DMS 273 (cell line): ENCODE results near the gene SLC22A25.
"Not testable (repeated sequence)": the region's sequence is repeated elsewhere in the genome, so short reads cannot be mapped to it uniquely, and the experiment has no call there.

Source experiments
- DNase-seq: peaks from one replicate; lab custom pipeline; 2025; ENCODE audit not compliant: unreplicated experiment; lab: John Stamatoyannopoulos, UW

Gene SLC22A25

DNA sequence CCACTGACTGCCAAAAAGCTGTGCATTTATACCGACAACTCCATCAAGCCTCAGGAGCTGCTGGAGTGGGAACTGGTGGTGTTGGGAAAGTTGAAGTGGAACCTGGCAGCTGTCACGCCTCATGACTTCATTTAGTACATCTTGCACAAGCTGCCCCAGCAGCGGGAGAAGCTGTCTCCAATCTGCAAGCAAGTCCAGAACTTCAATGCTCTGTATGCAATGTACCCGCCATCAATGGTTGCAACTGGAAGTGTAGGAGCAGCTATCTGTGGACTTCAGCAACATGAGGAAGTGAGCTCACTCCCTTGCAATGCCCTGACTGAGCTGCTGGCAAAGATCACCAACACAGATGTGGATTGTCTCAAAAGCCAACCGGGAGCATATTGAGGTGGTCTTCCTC, at the start of gene SLC22A25:
Gene SLC22A25, minus strand, starts transcription at position 67 of the 400 bp plus-strand sequence. CDS start 13,947 bp downstream, outside the sequence.
- no peak for DNase-seq

DNA sequence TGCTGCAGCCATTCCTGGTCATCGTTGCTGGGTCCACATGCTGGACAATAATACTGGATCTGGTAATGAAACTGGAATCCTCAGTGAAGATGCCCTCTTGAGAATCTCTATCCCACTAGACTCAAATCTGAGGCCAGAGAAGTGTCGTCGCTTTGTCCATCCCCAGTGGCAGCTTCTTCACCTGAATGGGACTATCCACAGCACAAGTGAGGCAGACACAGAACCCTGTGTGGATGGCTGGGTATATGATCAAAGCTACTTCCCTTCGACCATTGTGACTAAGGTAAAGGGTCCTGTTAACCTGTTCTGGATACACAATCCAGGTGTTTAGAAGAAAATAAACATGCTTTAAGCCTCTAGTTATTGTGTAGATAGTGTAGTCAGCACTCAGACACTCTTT, 46.9 kb upstream of the SLC22A25 start:
- no peak for DNase-seq

DNA sequence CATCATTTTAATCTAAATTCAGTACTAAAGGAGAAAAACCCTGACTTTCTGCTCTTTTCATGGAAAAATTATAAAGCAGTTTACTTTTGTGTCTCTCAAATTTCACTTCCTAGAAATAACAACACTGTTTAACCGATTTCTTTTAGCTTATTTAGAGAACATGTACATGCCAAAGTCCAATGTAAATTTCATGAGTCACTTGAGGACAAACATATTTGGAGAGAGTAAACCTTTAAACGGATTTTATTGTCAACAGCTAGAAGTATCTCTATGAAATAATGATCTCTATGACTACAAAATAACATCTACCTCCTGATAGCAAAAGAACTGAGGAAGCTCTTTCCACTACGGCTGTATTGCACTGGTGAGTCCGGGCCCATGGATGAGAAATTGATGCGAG, 46.3 kb upstream of the SLC22A25 start:
- DNase-seq: no peak

DNA sequence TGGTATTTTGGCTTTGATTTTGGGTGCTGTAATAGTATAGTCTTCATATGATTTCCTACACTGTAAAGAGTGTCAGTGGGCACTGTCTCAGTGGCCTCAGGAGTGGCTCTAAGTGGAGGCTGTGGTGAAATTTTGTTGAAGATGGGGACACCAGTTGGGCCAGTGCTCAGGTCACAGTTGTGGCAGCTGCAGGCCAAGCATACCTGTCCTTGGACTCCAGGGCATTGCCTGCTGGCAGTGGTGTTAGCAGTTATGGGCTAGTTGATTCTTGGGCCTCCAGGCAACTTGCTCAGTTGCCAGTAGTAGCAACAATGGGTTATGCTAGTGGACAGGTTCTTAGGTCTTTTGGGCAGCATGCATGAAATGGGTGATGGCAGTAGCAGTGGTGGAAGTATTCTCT, 39.2 kb upstream of the SLC22A25 start:
- no peak for DNase-seq

DNA sequence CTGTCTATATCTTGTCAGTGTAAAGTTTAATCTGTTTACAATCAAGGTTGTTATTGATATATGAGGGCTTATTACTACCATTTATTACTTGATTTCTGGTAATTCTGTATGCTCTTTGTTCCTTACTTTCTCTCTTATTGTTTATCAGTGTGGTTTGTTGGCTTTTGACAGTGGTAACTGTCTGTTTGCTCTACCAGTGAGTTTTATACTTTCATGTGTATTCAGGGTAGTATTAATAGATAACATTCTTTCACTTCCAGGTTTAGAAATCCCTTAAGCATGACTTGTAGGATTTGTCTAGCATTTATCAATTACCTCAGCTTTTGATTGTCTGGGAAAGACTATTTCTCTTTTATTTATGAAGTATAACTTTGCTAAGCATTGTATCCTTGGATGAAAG, 37.5 kb upstream of the SLC22A25 start:
- no peak for DNase-seq

DNA sequence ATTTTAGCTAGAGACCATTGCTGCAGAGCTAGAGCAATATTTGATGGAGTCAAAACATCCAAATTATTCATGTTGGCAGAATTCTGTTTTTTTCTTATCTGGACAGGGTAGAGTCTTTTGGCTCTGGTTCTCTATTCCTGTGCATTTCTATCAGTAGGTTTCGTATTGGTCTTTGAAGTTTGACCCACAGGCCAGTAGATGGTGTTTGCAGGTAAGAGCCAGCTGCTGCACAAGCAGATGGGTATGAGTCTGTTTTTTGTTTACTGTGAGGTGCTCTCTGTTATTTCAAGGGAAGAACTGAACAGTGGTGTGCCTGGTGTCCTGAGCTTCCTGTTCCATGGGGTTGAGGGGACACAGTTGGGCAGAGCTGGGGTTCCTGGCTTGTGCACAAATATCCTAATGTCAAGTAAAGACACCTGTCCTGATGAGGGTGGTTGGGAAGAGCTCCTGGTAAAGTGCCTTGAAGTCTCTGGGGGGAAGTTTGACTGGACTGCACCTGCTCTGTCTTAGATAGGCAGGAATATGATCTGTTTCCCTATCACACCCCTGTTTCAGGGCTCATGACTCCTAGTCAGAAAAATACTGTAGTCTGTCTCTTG, 34.0 kb upstream of the SLC22A25 start:
- DNase-seq: no peak

DNA sequence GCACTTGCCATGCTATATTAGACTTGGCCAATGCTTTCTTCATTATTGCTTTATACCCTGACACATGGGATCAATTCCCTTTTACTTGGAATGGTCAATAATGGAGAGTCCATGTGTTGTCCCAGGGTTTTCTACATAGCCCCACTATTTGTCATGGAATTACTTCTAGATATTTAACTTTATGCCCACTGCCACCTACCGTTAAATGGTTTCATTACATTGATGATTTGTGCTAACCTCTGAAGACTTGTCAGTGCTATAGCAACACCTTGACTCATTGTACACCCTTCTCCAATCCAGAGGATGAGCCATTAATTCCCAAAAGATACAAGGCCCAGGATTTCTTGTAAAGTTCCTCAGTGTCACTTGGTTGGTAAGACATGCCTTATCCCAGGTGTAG, 31.4 kb upstream of the SLC22A25 start:
- peak; percentile 5 for DNase-seq

DNA sequence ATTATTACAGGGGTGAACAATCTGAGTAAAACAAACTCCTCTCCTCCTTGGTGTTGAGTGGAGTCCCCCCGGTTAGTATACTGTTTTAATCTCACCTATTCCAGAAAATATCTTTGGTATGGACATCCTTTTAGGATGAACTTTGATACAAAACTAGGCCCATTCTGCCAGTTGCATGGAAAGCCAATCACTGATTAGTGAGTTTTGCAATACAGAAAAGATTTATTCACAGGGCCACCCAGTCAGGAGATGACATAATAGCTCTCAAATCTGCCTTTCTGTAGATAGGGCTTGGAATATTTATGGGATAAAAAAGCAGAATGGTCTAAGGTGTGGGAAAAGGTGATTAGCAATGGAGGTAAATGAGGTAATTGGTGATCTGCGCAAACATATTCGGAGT, 30.3 kb upstream of the SLC22A25 start:
- DNase-seq: no peak

DNA sequence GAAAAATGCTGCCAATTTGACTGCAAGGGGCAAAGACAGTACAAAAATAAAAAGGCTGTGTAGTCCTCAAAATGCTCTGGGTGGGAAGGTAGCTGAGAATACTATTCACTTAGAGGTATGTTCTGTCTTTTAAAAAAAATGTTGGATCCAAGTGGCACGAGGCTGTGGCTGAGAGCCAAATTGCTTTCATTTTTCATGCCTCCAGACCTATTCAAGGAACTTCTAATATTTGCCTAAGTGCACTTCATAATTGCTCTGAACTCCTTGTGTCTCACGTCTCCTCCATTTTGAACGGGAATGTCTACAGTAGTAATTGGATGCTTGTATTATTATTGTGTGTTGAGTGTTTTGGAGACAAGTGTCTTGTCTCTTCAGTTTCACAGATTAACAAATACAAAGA, 19.1 kb upstream of the SLC22A25 start:
- no peak for DNase-seq

DNA sequence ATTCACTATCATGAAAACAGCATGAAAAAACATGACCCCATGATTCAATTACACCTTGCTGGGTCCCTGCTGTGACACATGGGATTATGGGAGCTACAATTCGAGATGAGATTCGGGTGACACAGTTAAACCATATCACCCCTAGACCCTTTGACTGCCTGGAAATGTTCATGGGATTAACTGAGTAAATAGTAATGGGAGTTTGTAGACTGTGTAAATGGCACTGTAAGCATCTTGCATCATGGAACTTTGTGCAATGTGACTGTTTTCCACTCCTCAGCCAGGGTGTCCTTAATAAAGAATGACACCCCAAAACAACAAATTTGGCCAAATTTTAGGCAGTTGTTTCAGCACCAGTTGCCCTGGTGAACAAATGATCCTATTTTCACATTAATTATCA, 7.9 kb upstream of the SLC22A25 start:
- no peak for DNase-seq

DNA sequence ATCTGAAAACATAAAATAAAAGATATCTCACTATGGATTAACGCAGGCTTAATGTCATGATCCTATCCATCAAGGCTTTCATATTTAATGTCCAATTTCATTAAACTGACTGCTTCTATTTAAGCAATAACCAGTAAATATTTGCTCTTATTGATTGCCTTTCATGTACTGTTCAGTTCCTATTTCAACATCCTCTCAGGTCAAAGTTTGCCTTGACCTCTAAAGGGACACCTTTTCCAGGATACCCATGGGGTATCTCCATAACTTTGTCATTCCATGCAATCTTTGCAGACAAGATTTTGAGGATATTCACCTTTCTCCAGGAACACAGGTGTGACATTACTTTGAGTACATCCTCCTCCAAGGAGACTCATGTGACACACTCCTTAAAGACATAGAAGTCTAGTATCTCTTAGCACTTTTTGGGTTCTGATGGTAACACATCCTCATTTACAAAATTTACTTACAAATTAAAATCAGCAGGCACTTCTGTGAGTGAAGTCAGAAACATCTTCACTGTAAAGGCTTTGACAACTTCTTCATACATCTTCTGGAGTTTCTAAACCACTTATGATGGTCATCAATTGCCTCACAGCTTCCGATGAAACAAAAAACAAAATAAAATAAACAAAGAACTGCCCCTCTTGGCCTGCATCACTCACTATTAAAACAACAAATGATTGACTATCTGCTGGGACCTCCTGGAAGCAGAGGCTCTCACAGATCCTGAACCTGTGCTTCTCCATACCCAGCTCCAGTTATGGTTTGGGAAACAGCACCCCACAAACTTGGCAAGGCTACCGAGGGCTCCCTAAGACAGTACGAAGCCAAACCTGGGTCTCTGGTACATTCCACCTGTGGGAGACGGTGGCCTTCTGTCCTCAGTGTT, 7.0 kb upstream of the SLC22A25 start:
- no peak for DNase-seq

DNA sequence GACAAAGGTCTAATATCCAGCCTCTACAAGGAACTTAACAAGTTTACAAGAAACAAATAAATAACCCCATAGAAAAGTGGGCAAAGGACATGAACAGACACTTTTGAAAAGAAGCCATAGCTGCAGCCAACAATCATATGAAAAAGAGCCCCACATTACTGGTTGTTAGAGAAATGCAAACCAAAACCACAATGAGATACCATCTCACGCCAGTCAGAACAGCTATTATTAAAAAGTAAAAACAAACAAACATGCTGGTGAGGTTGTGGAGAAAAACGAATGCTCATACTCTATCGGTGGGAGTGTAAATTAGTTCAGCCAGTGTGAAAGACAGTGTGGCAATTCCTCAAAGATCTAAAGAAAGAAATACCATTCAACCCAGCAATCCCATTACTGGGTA, 5.6 kb upstream of the SLC22A25 start:
- no peak for DNase-seq

DNA sequence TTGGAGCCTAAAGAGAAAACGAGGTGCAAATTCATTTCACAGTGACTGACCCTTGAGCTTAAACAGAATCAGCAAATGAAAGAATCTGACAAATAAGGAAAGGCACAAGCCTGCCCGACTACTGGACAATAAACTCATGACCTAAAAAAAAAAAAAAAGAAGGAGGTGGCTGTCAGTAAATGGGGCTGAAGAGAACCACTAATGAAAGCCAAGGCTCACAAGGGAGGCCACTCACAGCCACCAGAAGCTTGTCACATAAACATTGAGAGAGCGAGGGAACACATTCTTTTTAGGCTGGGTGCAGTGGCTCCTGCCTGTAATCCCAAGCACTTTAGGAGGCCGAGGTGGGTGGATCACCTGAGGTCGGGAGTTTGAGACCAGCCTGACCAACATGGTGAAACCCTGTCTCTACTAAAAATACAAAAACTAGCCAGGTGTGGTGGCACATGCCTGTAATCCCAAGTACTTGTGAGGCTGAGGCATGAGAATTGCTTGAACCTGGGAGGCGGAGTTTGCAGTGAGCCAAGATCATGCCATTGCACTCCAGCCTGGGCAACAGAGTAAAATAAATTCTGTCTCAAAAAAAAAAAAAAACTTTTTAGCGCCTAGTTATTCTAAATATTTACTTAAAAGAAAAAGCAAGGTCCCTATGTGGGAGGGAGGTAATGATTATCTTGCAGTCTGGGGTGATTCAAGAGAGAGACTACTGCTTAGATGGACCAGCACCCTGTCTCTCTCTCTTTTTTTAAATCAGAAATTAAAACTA, 4.0 kb upstream of the SLC22A25 start:
- DNase-seq: not testable (repeated sequence)

DNA sequence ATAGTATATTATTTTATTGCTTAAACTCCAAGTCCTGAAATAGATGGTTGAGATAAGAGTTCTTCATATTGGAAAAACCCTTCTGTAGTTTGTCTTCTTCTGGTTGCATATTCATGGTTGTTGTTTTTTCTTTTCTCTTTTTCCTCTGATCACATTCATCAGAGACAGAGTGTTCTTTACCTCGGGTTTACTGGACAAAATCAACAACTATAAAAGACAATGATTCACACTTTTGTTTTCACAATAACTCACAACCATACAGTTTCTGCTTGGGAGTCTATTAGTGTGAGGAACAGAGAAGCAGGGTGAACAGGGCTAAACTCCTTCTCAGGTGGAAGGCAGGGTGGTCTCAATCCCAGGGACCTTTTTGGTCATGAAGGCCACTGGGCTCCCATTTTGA, 2.6 kb upstream of the SLC22A25 start:
- DNase-seq: no peak

DNA sequence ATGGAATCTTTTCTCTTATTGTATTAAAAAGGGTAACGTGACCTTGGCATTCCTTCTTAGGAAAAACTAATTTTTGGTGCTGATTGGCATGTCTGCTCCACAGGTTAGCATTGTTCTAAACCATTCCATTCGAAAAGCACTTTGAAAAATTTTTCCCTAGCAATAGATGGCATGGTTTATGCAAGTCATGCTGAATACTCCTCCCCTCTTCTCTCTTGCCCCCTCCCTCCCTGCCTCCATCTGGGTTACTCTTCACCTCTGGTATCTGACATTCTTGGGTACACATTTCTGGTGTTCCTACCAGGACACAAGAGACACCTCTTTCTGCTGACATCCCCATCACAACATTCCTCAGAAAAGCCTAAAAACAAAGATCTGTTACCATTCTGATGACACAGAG, 1.5 kb upstream of the SLC22A25 start:
- no peak for DNase-seq

DNA sequence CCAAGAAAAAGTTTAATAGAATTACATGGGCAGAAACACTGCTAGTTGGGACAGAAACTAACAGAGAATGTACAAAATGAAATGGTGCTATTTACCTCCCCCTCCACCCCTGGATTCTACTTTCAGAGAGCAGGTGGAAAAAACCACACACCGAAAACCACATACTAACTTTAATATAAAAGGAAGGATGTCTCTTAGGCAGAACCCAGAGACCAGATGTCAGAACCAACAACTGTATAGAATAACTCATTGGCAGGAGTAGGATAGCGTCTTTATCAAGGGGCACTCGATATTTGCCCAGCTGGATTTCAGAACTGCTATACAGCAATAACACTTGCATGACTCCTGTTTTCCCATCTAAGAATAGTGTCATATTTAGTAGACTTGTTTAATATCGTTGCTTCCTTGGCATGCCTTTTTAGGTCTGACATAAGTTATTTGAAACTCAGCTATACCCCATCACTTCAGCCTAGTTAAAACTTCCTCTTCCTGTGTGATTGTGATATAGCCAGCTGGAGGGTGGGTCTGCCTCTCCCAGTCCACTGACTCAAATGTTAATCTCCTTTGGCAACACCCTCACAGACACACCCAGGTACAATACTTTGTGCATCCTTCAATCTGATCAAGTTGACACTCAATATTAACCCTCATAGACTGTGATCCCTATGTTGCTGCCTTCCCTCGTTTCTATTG, 1.2 kb downstream of the SLC22A25 start:
- DNase-seq: no peak

DNA sequence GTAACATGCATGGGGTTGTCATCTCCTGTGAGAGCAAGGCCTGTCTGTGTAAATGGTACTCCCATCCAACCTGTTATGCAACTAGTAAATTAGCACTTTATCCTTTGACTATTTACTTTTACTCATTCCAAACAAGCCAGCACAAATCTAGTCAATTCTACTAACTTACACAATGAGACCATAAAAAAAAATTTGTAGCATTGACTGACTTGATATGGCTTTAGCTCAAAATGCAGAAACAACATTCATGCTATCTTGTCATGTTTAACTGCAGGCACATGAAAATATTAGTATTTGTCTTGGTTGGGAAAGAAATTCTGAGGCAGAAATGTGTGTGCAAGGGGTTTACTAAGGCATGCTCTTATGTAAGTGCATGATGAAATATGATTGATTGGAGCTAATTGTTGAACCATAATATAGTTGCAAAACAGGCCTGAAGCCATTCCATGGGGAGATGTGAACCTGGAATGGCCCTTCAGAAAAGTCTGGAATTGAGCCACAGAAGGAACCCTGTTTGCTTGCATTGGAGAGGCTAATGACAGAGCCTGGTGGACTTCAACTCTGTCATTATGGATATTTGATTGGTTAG, 2.5 kb downstream of the SLC22A25 start:
- DNase-seq: no peak

DNA sequence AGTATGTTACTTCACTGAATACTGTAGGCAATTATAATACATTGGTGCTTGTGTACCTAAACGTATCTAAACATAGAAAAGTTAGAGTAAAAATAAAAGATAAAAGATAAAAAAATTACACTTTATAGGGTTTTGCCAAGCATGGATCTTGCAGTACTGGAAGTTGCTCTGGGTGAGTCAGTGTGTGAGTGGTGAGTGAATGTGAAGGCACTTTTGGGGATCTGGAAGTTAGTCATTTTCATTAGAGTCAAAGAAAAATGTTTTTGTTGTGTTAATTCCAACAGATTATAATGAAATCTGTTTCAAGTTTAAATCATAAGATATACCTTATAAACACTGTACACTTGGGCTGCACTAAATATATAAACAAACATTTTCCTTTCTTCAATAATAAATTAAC, 3.3 kb downstream of the SLC22A25 start:
- DNase-seq: no peak

DNA sequence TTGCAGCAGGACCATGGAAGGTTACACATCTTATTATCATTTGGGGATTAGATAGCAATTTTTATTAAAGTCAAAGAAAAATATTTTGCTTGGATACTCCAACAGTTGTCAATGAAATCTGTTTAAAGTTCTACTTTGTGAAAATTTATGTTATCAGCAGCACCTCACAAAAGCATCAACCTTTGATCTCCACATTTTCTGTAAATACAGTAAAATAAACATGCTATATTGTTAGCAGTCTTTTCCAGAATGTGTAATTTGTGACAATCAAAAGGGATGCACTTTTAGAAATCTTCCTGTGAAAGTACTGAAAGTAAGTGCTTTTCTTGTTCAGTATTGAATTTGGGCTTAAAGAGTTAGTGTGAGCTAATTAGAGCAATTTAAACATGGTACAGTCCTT, 4.1 kb downstream of the SLC22A25 start:
- no peak for DNase-seq

DNA sequence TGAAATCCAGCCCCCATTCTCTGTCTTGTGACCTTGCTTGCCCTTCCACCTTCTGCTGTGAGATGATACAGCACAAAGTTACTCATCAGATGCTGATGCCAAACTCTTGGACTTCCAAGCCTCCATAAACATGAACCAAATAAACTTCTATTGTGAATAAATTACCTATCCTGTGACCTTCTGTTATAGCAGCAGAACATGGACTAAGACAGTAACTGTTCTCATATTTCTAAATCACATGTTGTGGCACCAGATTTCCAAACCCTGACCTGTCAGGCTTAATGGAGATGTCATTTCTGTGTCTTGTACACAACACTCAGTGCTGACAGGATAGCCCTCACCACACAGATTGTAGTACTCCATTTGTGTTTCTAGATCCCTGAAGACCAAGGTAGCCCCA, 6.0 kb downstream of the SLC22A25 start:
- DNase-seq: no peak
